Measurements from ENCODE around the gene ZNFX1. TPM values are rescaled to one million over a fixed set of nuclear protein-coding genes. Genes with fewer than 3 reads are reported as not detected.

Gene ZNFX1
- total RNA-seq, 1 experiment from 2014 or later, result 11.0 TPM

- POLR2A ChIA-PET, result no interaction called here
- DNase-seq (ENCODE audit: low spot score) (no peak), ATAC-seq (no peak)
- Mint-ChIP-seq H3K27me3 (ENCODE audit: low read depth) (no peaks in the 10 kb centered on the region), H3K4me1 (no peaks in the 10 kb centered on the region), H3K4me3 (no peak overlapping the region), H3K36me3 (peaks cover 71% of the 10 kb centered on the region), H3K27ac (no peak overlapping the region), H3K9me3 (no peaks in the 10 kb centered on the region)
- CTCF ChIA-PET, result interaction anchor here (0.7 kb wide), 1 partner anchor 12 kb away, joined by 3 read pairs; no protein-coding TSS in a partner anchor
- TF ChIP-seq E2F5 (CRISPR knock-in tag; IDR thresholded peaks at IDR 0.05) (no peak), KAT7 (CRISPR knock-in tag; IDR thresholded peaks at IDR 0.05; ENCODE audit: borderline replicate concordance) (no peak), ZNF281 (CRISPR knock-in tag; IDR thresholded peaks at IDR 0.05) (no peak), NFYB (CRISPR knock-in tag; conservative IDR thresholded peaks at IDR 0.05; ENCODE audit: low read depth) (no peak)
These were observed 48.5 kb downstream of the ZNFX1 start for GRCh38 chr20:49229381-49229780.

GRCh38 chr20:49228676-49229075 lies 49.2 kb downstream of the ZNFX1 start:
- ChIA-PET POLR2A (interaction anchor here (0.5 kb wide), 1 partner anchor 26 kb away, joined by 3 read pairs; no protein-coding TSS in a partner anchor), CTCF (interaction anchor here (0.7 to 1.1 kb wide), 2 partner anchors 11 to 18 kb away, joined by 3 read pairs; no protein-coding TSS in a partner anchor)
- no peak for ATAC-seq
- no peaks in the 10 kb centered on the region for H3K9me3 Mint-ChIP-seq
- peaks cover 71% of the 10 kb centered on the region for H3K36me3 Mint-ChIP-seq
- no peaks in the 10 kb centered on the region for H3K4me1 Mint-ChIP-seq
- H3K4me3 Mint-ChIP-seq, result no peak overlapping the region
- H3K27ac Mint-ChIP-seq, result no peak overlapping the region
- H3K27me3 Mint-ChIP-seq (ENCODE audit: low read depth), result no peaks in the 10 kb centered on the region
- no peak for DNase-seq (ENCODE audit: low spot score)
- no peak for TF ChIP-seq ZNF416 (CRISPR knock-in tag; IDR thresholded peaks at IDR 0.05)
- TF ChIP-seq OVOL2 (CRISPR knock-in tag; IDR thresholded peaks at IDR 0.05; ENCODE audit: borderline replicate concordance), result no peak
- no peak for TF ChIP-seq NR1H2 (CRISPR knock-in tag; IDR thresholded peaks at IDR 0.05)
- no peak for TF ChIP-seq ZMAT4 (CRISPR knock-in tag; IDR thresholded peaks at IDR 0.05)
- no peak for TF ChIP-seq ZNF396 (CRISPR knock-in tag; IDR thresholded peaks at IDR 0.05; ENCODE audit: borderline replicate concordance)
- no peak for TF ChIP-seq ZNF317 (CRISPR knock-in tag; IDR thresholded peaks at IDR 0.05; ENCODE audit: borderline replicate concordance, low read depth)
- TF ChIP-seq MAX (CRISPR knock-in tag; IDR thresholded peaks at IDR 0.05), result no peak
- TF ChIP-seq ATF3 (CRISPR knock-in tag; conservative IDR thresholded peaks at IDR 0.05), result no peak
- TF ChIP-seq E2F5 (CRISPR knock-in tag; IDR thresholded peaks at IDR 0.05), result no peak
- TF ChIP-seq TP53 (CRISPR knock-in tag; IDR thresholded peaks at IDR 0.05), result no peak
- no peak for TF ChIP-seq USF2 (CRISPR knock-in tag; IDR thresholded peaks at IDR 0.05)
- TF ChIP-seq ATF2 (CRISPR knock-in tag; IDR thresholded peaks at IDR 0.05; ENCODE audit: borderline replicate concordance, low read depth), result no peak
- TF ChIP-seq SP1 (CRISPR knock-in tag; conservative IDR thresholded peaks at IDR 0.05), result no peak
- no peak for TF ChIP-seq MXD4 (CRISPR knock-in tag; IDR thresholded peaks at IDR 0.05; ENCODE audit: borderline replicate concordance)
- TF ChIP-seq FOXJ3 (CRISPR knock-in tag; IDR thresholded peaks at IDR 0.05; ENCODE audit: borderline replicate concordance), result no peak
- no peak for TF ChIP-seq SOX15 (CRISPR knock-in tag; IDR thresholded peaks at IDR 0.05)
- TF ChIP-seq ARID4B (CRISPR knock-in tag; IDR thresholded peaks at IDR 0.05; ENCODE audit: borderline replicate concordance), result no peak

Data from WTC11 (cell line).